IPS DF 4.7 (cell line): ENCODE results near the gene NFXL1.

Source experiments
- DNase-seq: peaks from one replicate; pipeline ENCODE4 v3.0.0-alpha.2; 2013; ENCODE audit warnings: low spot score; ENCODE audit errors: extremely low read depth

NFXL1 gene

DNA sequence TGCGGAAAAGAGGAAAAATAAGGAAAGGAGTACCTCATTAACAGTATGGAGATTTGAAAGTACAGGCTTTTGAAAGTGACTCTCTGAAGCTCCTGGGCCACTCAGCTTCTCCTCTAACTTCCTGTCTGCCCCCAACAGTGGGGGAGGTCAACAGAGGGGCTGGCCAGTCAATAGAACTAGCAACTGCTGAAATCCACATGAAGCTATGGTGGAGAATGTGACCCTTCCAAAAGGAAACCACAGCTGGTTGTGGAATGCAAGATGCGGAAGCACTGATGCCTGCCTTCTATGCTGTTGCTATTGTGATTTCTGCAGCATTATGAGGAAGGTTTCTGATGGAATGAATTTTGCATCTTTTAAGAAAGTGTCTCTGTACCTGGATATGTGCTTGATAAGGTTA, 78.9 kb downstream of the NFXL1 start:
- no peak for DNase-seq

DNA sequence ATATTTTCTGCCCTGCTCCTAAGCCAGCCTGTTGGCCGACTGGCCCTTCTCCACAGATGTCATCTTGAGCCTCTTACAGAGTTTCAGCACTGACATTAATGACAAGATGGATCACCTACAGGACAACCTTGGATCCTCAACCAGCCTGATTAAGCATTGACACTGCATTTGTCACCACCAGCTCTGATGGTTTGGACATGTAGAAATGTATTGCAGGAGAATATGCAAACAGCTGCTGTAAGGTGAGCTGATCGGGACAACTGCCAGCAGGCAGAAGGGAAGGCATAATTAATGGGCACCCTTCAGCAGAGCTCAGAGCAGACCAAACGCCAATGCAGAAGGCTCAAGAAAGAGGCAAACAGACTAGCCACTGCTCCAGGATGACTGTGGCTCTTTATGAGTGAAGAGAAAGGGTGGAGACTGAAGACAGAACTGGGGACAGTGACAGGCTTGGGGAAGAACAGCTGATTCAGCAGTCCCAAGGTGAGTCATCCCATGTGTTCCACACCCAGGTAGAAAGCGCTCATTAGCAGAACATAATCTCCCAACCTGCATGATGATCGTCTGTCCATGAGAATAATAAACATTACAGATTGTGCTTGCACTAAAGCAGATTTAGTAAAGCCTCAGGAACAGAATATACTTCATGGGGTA, 83.2 kb downstream of the NFXL1 start:
- DNase-seq = no peak

DNA sequence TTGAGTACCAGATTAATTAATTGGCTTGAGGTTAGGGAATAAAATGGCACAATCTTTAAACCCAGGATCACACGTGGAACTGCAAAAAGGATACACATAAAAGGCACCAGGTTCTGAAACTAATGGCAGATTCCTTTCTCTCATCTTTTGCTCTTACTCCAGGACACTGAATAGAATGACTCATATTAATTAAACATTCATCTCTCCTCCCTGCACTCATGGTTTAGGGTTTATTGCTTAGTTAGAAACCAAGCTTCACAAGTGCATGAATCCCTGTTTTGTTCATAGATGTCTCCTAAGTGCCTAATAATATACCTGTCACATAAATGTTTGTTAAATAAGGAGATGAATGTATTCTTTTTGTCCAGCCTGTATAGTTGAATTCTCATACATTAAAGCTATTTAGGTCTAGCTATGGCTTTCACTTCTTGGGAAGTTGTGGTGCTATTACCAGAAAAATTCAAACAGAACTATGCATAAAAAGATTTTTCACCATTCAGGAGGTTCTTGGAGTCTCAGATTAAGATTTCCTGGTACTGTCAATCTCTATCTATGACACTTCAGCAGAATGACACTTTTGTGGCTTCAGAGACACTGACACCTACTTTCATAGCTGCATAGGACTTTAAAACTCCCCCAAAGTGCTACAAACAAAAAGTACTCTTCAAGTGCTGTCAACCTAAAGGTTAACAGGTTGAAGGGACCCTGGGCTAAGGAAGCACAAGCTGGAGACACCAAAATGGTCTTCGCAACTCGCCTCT, 83.9 kb downstream of the NFXL1 start:
- DNase-seq = no peak

DNA sequence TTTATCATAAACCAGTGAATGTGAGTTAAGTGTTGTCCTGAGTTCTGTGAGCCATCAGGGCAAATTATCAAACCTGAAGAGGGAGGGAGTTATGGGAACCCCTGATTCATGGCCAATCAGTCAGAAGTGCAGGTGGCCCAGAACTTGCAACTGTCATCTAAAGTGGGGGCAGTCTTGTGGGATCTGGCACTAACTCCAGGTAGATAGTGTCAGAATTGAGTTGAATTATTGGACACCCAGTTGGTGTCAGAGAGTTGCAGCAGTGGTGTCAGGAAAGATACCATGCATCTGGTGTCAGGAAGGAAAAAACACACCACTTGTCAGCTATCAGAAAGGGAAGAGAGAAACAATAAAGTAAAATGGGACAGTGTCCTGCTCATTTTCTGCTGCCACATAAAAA, 84.9 kb downstream of the NFXL1 start:
- no peak for DNase-seq

DNA sequence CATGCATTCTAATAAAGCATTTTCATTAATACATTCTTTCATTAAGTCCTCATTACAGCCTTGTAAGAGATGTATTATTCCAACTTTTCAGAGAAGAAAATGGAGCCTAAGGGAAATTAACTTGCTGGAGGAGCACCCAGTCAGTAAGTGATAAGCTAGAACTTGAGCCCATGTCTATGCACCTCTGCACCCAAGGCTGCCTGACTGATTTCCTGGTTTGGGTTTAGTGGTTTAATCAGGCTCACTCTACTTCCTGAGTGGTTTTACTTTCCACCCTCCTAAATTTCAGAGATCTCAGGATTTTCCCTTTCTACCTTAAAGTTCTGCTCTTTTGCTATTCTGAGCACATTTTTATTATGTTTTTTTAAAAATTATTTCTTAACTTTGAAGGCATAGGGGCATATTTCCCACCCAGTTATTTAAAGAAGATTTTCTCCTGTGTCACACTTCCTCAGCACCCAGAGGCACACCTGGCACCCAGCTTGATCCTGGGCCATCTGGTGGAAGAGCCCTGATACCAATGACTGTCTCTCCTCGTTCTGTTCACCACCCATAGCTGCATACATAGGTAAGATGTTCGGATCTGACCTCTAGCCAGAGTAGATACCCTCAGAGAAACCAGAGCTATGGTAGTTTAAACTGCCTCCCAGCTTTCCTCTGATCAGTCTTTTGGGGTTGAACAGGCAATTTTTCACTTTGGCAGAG, 86.9 kb downstream of the NFXL1 start:
- DNase-seq = no peak

DNA sequence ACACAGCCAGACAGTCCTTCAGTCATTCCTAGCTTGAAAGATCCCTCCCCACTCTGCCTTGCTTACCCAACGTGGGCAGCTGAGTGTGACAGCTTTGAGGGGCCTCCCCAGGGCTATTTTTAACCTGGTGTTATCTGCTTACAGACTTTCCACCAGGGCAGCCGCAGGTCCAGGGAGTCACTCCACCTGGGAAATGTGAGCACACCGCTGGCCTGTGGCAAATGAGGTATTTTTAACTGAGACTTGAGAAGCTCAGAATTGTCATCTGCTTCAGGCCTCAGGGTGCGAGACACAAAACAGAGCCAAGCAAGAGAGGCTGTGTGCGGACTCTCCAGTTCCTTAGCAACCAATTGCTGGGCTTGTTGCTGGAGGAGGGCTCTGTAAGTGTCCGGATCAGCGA, 89.5 kb downstream of the NFXL1 start:
- DNase-seq = no peak

DNA sequence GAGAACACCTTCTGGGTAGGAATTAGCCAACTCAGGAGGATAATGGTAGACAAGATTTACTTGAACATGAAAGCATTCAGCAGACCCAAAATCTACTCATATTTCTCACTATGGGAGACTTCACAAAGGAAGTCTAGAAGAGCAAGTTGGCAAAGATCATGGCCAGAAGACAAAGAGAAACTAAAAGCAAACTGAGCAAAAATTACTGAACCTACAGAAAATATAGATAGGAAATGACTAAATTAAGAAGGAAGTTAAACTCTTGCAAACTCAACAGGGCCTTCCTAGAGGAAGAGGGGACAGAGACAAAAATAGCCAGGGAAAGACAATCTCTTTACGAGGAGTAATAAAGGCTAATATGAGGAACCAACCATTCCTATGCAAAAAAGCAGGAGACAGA, 95.2 kb downstream of the NFXL1 start:
- DNase-seq = no peak

DNA sequence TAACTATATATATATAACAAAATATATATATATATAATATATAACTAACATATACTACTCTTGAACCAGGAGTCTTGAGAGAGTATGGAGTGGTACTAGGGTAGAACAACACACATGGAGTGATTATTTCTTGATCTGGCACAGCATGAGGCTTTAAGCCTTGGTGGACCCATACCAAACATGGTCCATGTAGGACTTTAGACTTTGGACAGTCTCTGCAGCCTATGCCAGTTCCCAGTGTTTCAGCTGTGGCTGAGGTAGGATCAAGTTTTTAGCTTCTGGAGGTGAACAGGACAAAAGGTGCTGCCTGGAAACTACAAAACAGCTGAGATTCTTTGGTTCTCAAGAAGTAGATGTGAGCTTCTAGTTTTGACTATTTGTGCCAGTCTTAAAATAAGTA, 97.1 kb downstream of the NFXL1 start:
- DNase-seq = no peak

DNA sequence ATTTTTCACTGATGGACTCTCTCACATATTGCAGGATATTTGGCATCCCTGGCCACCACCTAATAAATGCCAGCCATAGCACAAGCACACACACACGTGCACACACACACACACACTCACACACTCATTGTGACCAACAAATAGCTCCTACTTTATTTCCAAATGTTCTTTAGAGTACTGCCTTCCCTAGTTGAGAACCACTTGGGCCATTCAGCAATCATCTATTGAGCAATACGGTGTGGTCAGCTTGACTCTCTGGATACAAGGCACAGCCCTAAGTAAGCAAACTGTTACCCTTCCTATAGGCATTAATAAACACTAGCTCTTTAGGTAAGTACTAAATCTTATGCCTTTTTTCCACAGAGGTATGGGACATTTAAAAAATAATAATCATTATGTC, 97.6 kb downstream of the NFXL1 start:
- no peak for DNase-seq

DNA sequence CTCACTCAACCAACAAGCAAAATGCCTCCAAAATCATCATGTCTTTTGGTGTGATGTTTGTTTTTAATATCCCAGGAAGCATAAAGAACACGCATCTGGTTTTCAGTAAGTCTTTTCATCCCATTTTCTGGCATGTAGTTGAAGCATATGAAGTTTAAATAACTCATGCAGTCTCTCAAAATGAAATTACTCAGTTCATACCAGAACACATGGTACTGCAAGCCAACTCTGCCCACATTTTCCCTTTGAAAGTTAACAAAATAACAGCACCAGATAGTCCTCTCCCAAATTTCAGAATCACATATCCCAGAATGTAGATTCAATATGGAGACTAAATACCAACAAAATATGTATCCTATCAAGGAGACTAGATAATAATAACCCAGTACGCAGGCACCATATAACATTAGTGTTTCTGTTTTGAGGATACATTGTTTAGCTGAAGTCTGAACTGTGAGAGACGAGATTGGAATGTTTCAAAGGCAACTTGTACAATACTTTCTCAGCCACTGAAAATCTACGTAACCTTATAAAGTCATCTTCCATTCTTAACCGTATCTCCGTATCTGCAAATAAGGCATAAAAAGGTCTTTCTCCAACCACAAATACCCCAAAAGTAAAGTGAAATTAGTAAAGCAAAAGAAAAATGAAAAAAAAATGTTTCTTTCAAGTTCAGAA, 99.6 kb downstream of the NFXL1 start:
- DNase-seq = no peak

DNA sequence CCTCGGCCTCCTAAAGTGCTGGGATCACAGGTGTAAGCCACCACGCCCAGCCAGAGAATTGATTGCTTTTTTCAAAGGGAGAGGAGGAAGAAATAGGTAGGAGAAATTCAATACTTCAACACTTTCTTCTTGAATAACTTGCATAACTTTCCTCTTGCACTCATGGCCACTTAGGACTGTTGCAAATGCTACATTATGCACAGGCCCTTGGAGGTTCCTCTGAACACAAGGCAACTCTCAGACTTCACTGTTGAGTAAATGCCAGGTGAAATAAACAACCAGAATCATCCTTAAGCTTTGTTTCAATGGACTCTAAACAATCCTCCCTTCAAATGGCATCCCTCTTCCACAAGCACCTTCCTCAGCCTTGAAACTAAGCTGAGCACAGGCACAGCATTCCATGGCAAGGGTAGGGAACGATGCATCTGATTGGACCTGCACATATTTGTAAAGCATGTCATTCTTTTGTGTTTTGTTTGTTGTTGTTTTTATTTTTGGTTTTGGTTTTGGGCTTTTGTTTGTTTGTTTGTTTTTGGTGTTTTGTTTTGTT, 104.7 kb downstream of the NFXL1 start:
- no peak for DNase-seq

DNA sequence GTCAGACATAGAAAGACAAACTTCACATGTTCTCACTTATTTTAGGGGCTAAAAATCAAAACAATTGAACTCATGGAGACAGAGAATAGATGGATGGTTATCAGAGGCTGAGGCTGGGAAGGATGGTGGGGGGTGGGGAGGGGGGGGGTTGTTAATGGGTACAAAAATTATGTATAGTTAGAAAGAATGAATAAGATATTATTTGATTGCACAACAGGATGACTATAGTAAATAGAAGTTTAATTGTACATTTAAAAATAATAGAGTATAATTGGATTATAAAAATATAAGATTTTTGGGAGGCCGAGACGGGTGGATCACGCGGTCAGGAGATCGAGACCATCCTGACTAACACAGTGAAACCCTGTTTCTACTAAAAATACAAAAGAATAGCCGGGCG, 109.8 kb downstream of the NFXL1 start:
- DNase-seq = no peak

DNA sequence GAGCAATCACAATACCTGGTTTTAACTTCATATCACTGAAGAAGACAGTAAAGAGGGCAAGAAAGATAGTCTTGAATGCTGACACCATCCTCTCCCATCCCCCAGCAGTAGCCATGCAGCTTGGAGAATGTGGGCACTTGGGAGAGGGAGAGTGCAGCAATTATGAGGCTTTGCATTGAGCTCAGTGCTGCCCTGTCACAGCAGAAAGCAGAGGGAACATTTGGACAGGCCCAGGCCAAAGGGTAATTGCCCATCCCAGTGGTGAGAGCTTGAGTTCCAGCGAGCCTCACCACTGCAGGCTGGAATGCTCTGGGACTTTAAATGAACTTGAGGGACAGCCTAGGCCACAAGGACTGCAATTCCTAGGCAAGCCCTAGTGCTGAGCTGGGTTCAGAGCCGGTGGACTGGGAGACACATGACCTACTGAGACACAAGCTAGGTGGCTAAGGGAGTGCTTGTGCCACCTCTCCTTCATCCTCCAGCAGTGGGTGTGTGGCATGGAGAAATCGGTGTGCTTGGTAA, 112.8 kb downstream of the NFXL1 start:
- no peak for DNase-seq

DNA sequence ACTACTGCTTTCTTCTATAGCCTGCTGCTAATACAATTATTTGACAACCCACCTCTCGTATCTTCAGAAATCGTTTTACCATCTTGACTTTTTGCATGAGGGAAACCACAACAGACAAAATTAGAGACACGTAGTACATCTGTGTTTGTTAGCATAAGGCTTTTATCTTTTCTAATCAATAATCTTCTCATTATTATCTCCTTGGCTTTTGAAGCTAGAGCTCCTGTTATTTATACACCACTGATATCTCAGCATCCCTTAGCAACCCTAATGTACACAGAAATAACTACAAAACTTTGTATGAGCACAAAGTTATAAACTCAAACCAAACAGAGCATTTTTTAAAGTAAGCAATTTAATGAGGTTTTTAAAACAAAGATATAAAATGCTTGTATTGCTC, 116.2 kb downstream of the NFXL1 start:
- no peak for DNase-seq
